ENCODE measurements around the gene ENTPD8.

Gene ENTPD8

DNA sequence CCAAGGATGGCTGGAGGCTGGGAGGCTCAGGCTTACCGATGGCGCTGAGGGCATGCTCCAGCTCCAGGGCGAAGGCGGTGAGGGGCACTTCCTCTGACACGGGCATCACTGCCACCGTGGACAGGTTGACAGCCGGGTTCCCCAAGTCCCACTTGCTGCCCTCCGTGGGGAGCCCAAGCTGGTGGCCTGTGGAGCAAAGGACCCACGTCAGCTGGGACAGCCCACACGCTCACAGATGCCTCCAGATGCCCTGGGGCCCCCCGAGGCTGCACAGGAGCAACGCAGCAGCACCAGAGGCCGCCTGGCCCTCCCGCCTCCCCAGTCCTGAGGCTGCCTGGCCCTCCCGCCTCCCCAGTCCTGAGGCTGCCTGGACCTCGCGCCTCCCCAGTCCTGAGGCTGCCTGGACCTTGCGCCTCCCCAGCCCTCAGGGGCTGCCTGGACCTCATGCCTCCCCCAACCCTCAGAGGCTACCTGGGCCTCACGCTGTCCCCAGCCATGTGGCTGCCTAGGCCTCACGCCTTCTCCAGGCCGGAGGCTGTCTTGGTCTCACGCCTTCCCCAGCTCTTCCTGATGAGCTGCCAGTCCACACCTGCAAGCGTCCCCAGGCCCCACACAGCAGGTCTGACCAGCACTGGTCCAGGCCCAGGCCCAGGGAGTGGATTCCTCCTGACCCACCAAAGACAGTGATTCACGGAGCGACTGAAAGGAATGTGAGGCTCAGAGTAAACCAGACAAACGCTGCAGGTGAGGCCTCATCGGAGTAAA lies 43.6 kb upstream of the ENTPD8 start:
- Histone ChIP-seq H3K9ac (ENCODE audit: low read depth in 1 of 2, low read length in 2 of 2) (no peak overlapping the region), H3K36me3 (ENCODE audit: control insufficient read depth in 1 of 2, insufficient read depth in 2 of 2, low read length in 2 of 2) (no peaks in the 10 kb centered on the region), H3K9me3 (ENCODE audit: control insufficient read depth in 1 of 2, low read length in 2 of 2) (no peaks in the 10 kb centered on the region), H3K27me3 (ENCODE audit: control insufficient read depth in 1 of 2, insufficient read depth in 2 of 2, low read length in 2 of 2) (peaks cover 3 to 8% of the 10 kb centered on the region in 2 donors), H3K4me1 (ENCODE audit: control insufficient read depth in 1 of 2, insufficient read depth in 2 of 2, low read length in 2 of 2) (peaks cover 5 to 6% of the 10 kb centered on the region in 2 donors), H3K27ac (ENCODE audit: low read depth, low read length) (no peak overlapping the region), H3K4me3 (ENCODE audit: low read depth in 1 of 2, low read length in 2 of 2) (no peak overlapping the region)

- H3K36me3 ChIP-seq (ENCODE audit: control insufficient read depth in 1 of 2, insufficient read depth in 2 of 2, low read length in 2 of 2) = no peaks in the 10 kb centered on the region
- no peaks in the 10 kb centered on the region for H3K4me1 ChIP-seq (ENCODE audit: control insufficient read depth in 1 of 2, insufficient read depth in 2 of 2, low read length in 2 of 2)
- no peak overlapping the region for H3K4me3 ChIP-seq (ENCODE audit: low read depth in 1 of 2, low read length in 2 of 2)
- no peak overlapping the region for H3K27ac ChIP-seq (ENCODE audit: low read depth, low read length)
- peaks cover 0 to 3% of the 10 kb centered on the region in 2 donors for H3K27me3 ChIP-seq (ENCODE audit: control insufficient read depth in 1 of 2, insufficient read depth in 2 of 2, low read length in 2 of 2)
- H3K9me3 ChIP-seq (ENCODE audit: control insufficient read depth in 1 of 2, low read length in 2 of 2) = no peaks in the 10 kb centered on the region
- H3K9ac ChIP-seq (ENCODE audit: low read depth in 1 of 2, low read length in 2 of 2) = no peak overlapping the region
Measured at GRCh38 chr9:137482094-137482781, 41.1 kb upstream of the ENTPD8 start.

GRCh38 chr9:137480686-137481683 lies 39.8 kb upstream of the ENTPD8 start:
- H3K4me1 ChIP-seq (ENCODE audit: control insufficient read depth in 1 of 2, insufficient read depth in 2 of 2, low read length in 2 of 2) = no peaks in the 10 kb centered on the region
- H3K4me3 ChIP-seq (ENCODE audit: low read depth in 1 of 2, low read length in 2 of 2) = no peak overlapping the region
- H3K36me3 ChIP-seq (ENCODE audit: control insufficient read depth in 1 of 2, insufficient read depth in 2 of 2, low read length in 2 of 2) = no peaks in the 10 kb centered on the region
- H3K27ac ChIP-seq (ENCODE audit: low read depth, low read length) = no peak overlapping the region
- H3K9me3 ChIP-seq (ENCODE audit: control insufficient read depth in 1 of 2, low read length in 2 of 2) = peaks cover 0 to 3% of the 10 kb centered on the region in 2 donors
- H3K27me3 ChIP-seq (ENCODE audit: control insufficient read depth in 1 of 2, insufficient read depth in 2 of 2, low read length in 2 of 2) = no peaks in the 10 kb centered on the region
- H3K9ac ChIP-seq (ENCODE audit: low read depth in 1 of 2, low read length in 2 of 2) = no peak overlapping the region

- Histone ChIP-seq H3K4me3 (ENCODE audit: low read depth in 1 of 2, low read length in 2 of 2) (no peak overlapping the region), H3K27ac (ENCODE audit: low read depth, low read length) (no peak overlapping the region), H3K9ac (ENCODE audit: low read depth in 1 of 2, low read length in 2 of 2) (no peak overlapping the region), H3K36me3 (ENCODE audit: control insufficient read depth in 1 of 2, insufficient read depth in 2 of 2, low read length in 2 of 2) (no peaks in the 10 kb centered on the region), H3K27me3 (ENCODE audit: control insufficient read depth in 1 of 2, insufficient read depth in 2 of 2, low read length in 2 of 2) (no peaks in the 10 kb centered on the region), H3K4me1 (ENCODE audit: control insufficient read depth in 1 of 2, insufficient read depth in 2 of 2, low read length in 2 of 2) (no peaks in the 10 kb centered on the region), H3K9me3 (ENCODE audit: control insufficient read depth in 1 of 2, low read length in 2 of 2) (peaks cover 2 to 7% of the 10 kb centered on the region in 2 donors)
Measured at GRCh38 chr9:137479892-137480685, 38.9 kb upstream of the ENTPD8 start.

- H3K4me1 ChIP-seq (ENCODE audit: control insufficient read depth in 1 of 2, insufficient read depth in 2 of 2, low read length in 2 of 2) = no peaks in the 10 kb centered on the region
- no peak overlapping the region for H3K9ac ChIP-seq (ENCODE audit: low read depth in 1 of 2, low read length in 2 of 2)
- H3K36me3 ChIP-seq (ENCODE audit: control insufficient read depth in 1 of 2, insufficient read depth in 2 of 2, low read length in 2 of 2) = no peaks in the 10 kb centered on the region
- no peak overlapping the region for H3K4me3 ChIP-seq (ENCODE audit: low read depth in 1 of 2, low read length in 2 of 2)
- H3K9me3 ChIP-seq (ENCODE audit: control insufficient read depth in 1 of 2, low read length in 2 of 2) = peaks cover 3 to 7% of the 10 kb centered on the region in 2 donors
- H3K27ac ChIP-seq (ENCODE audit: low read depth, low read length) = no peak overlapping the region
- H3K27me3 ChIP-seq (ENCODE audit: control insufficient read depth in 1 of 2, insufficient read depth in 2 of 2, low read length in 2 of 2) = no peaks in the 10 kb centered on the region
Measured at GRCh38 chr9:137478962-137479861, 38.1 kb upstream of the ENTPD8 start.

- Histone ChIP-seq H3K9ac (ENCODE audit: low read depth in 1 of 2, low read length in 2 of 2) (no peak overlapping the region), H3K9me3 (ENCODE audit: control insufficient read depth in 1 of 2, low read length in 2 of 2) (peaks cover 3 to 7% of the 10 kb centered on the region in 2 donors), H3K27me3 (ENCODE audit: control insufficient read depth in 1 of 2, insufficient read depth in 2 of 2, low read length in 2 of 2) (no peaks in the 10 kb centered on the region), H3K27ac (ENCODE audit: low read depth, low read length) (no peak overlapping the region), H3K4me1 (ENCODE audit: control insufficient read depth in 1 of 2, insufficient read depth in 2 of 2, low read length in 2 of 2) (no peaks in the 10 kb centered on the region), H3K36me3 (ENCODE audit: control insufficient read depth in 1 of 2, insufficient read depth in 2 of 2, low read length in 2 of 2) (no peaks in the 10 kb centered on the region), H3K4me3 (ENCODE audit: low read depth in 1 of 2, low read length in 2 of 2) (no peak overlapping the region)
Measured at GRCh38 chr9:137478613-137478961, 37.4 kb upstream of the ENTPD8 start.

- Histone ChIP-seq H3K36me3 (ENCODE audit: control insufficient read depth in 1 of 2, insufficient read depth in 2 of 2, low read length in 2 of 2) (no peaks in the 10 kb centered on the region), H3K4me3 (ENCODE audit: low read depth in 1 of 2, low read length in 2 of 2) (no peak overlapping the region), H3K27me3 (ENCODE audit: control insufficient read depth in 1 of 2, insufficient read depth in 2 of 2, low read length in 2 of 2) (no peaks in the 10 kb centered on the region), H3K27ac (ENCODE audit: low read depth, low read length) (no peak overlapping the region), H3K4me1 (ENCODE audit: control insufficient read depth in 1 of 2, insufficient read depth in 2 of 2, low read length in 2 of 2) (no peaks in the 10 kb centered on the region), H3K9ac (ENCODE audit: low read depth in 1 of 2, low read length in 2 of 2) (no peak overlapping the region), H3K9me3 (ENCODE audit: control insufficient read depth in 1 of 2, low read length in 2 of 2) (peaks cover 3 to 7% of the 10 kb centered on the region in 2 donors)
Measured at GRCh38 chr9:137477778-137478612, 36.8 kb upstream of the ENTPD8 start.

GRCh38 chr9:137476856-137477255 lies 35.7 kb upstream of the ENTPD8 start:
- no peaks in the 10 kb centered on the region for H3K27me3 ChIP-seq (ENCODE audit: control insufficient read depth in 1 of 2, insufficient read depth in 2 of 2, low read length in 2 of 2)
- no peaks in the 10 kb centered on the region for H3K36me3 ChIP-seq (ENCODE audit: control insufficient read depth in 1 of 2, insufficient read depth in 2 of 2, low read length in 2 of 2)
- H3K9me3 ChIP-seq (ENCODE audit: control insufficient read depth in 1 of 2, low read length in 2 of 2) = peaks cover 3 to 7% of the 10 kb centered on the region in 2 donors
- H3K9ac ChIP-seq (ENCODE audit: low read depth in 1 of 2, low read length in 2 of 2) = no peak overlapping the region
- no peak overlapping the region for H3K27ac ChIP-seq (ENCODE audit: low read depth, low read length)
- no peaks in the 10 kb centered on the region for H3K4me1 ChIP-seq (ENCODE audit: control insufficient read depth in 1 of 2, insufficient read depth in 2 of 2, low read length in 2 of 2)
- no peak overlapping the region for H3K4me3 ChIP-seq (ENCODE audit: low read depth in 1 of 2, low read length in 2 of 2)

Data from duodenal mucosa (tissue), 2 donors.